GM19328 (cell line): ENCODE results near the gene SPATA25.
"Not testable (repeated sequence)": the region's sequence is repeated elsewhere in the genome, so short reads cannot be mapped to it uniquely, and the experiment has no call there.

Experiments
- ATAC-seq: cut with Tn5 transposase; IDR thresholded peaks from one replicate; pipeline ENCODE4 v1.9.1; 2021; ENCODE audit warnings: mild to moderate bottlenecking, moderate library complexity; ENCODE audit not compliant: unreplicated experiment

The SPATA25 gene

DNA sequence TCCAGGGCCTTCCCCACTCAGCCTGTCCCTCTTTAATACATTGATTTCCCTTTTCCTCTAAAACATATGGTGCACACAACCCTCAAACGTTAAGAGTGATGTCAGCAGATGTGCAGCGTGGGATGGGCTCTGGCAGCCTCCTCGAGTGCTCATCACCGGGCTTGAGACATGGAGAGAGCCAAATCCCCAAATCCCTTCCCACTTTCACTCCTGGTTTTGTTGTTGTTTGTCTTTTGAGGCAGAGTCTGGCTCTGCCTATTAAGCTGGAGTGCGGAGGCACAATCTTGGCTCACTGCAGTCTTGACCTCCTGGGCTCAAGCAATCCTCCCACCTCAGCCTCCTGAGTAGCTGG is 30.3 kb upstream of the SPATA25 start:
- no peak for ATAC-seq

DNA sequence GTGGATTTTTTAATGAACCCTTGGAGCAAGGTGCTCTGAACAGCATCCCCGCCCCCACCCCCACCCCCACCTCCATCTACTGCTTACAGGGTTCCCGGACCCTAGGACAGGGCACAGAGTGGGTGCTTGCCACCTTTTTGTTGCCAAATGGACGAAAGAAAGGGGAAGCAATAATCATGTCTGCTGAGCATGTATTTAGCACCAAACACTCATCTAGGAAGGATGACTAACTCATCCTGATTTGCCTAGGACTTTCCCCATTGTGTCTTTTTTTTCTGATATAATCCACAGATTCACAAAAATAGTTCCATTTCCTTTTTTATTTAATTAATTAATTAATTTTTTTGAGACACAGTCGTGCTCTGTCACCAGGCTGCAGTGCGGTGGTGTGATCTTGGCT is 25.7 kb upstream of the SPATA25 start:
- no peak for ATAC-seq

DNA sequence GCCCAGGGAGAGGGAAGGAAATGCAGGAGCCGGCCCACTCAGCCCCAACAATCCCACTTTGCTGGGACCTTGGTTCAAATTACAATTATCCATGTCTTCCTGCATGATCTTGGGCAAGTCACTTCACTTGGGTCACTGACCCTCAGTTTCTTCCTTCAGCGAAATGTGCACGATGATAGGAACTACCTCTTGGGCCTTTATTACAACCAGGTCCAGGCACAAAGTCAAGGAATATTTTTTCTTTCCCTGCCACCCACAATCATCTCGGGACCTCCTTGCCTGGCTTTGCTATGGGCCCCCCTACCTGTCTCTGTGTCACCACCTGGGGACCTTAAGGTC is 24.9 kb upstream of the SPATA25 start:
- ATAC-seq, result no peak

DNA sequence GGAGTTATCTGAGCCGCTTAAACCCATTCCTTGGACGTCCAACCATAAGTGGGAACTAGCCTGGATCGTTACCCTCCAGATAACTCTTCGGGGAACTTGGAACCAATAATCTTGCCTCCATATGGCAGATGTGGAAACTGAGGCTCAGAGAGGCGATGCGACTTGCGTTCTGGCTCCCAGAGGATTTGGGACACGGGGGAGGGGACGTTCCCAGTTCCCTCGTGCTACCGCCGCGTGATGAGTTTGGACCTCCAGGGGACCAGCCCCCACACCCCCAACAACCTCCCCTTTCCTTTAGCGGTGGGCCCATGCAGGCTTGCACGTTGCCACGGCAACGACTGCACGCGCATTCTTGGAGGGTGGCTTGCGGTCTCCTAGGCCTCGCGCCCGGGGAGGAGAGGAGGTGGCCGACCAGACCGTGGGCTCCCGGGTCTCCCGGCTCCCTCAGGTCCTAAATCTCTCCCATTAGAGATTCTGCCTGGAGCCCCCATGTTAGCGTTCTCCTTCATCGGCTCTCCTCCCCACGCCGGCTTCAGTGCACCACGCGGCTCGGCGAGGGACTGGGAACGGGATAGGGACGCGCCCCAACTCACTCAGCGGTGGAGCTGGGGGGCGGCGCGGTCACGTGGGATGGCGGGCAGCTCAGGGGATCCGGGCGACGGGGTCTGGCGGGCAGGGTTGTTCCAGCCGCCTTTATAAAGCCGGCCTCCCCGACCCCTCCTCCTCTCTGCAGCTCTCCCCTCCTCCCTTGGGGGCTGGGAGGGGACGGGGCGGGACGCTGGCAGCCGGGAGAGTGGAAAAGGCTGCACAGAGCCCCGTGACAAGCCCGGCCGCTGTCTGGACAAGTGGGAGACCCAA is 24.3 kb upstream of the SPATA25 start, which contains the start of gene PLTP:
TSS of gene PLTP (minus strand) at position 670 of the 858 bp plus-strand sequence. CDS start 703 bp downstream, outside the sequence.
- no peak for ATAC-seq

DNA sequence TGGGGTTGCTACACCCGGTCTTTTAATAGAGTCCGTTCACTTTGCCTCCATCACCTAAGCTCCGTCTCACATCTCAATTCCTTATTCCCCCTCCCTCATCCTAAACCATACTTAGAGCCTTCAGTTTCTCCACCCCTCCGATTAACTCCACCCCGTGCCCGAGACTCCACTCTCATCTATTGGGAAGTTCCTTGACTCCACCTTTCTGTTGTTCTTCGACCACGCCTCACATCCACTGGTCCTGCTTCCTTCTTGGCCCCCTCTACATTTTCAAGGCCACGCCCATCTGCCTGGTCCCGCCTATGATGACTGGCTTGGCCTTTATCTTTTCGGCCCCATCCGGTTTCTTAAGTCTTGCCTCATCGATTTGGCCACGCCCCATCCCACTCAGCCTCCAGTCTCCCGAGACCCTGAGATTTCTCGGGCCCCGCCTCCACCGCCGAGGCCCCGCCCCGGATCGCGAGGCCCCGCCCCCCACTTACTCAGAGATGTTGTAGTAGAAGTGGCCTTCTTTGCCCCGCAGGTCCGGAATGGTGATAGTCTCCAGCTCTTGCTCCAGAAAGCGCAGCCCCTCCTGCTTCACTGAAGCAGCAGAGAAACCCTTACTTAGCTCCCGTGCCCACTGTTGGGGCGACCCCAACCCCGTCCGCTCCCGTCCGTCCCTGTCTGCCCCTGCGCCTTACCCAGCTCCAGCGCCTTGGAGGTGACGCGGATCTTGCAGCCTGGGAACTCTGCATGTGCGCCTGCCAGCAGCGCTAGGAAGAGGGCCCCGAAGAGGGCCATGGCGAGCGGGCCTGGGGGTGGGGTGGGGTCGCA is 23.5 kb upstream of the SPATA25 start:
- peak; percentile 89 for ATAC-seq

DNA sequence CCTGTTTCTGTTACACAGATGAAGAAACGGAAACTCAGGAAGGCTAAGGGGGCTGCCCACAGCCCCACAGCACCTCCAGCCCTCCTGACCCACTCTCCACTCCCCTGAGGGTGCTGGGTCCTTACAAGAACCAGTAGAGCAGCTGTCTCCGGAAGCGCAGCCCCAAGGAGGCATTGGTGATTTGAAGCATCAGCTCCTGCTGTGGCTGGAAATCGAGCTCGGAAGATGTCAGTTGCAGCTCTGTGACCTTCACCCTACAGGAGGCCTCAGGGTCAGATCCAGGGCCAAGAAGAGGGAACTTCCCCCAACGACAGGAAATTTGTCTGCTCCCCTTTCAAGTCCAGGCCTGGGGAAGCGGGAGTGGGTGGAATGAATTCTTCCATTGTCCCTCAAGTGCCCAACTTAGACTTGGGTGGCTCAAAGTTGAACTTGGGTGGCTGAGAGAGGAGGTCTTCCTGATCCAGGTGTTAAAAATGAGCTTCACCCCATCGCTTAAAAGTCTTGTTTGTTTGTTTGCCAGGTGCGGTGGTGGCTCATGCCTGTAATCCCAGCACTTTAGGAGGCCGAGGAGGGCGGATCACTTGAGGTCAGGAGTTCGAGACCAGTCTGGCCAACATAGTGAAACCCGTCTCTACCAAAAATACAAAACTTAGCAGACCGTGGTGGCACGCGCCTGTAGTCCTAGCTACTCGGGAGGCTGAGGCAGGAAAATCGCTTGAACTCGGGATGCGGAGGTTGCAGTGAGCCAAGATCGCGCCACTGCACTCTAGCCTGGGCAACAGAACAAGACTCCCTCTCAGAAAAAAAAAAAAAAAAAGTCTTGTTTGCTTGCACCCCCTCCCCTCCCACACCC is 22.6 kb upstream of the SPATA25 start:
- no peak for ATAC-seq

DNA sequence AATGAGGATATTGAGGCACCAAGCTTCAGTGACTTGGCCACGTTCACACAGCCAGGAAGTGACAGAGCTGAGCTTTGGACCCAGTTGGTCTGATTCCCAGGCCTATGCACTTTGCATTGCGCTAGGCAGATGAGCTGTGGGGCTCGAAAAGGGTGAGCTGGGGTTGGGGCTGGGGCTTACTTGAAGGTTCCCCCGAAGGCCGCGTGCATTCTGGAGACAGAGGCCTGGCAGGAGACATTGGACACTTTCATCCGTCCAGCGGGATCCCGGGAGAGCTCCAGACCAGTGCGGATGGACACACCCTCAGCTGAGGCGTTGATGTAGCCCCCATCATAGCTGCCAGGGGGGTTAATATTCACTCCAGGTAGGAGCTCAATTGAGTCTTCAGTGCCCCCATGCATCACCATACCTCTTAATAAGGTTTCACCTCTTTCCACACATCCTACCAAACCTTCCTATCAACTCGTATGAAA is 21.9 kb upstream of the SPATA25 start:
- ATAC-seq, result no peak

DNA sequence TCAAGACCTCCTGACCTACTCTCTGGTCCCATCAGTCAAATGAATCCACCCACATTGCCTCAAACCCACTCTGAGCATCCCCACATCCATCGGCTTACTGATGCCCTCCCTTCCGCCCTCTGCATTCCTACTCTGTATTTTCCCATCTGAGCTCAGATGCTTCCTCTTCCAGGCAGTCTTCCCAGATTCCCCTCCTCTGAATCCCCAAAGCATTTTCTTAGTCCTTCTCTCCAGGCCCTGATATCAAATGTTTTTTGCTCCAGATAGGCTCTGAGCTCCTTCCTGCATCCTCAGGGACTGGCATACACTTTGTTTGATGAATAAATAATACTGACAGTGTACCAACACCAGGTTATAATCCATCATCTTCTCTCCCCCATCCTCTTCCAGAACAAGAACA is 20.7 kb upstream of the SPATA25 start:
- ATAC-seq, result no peak

DNA sequence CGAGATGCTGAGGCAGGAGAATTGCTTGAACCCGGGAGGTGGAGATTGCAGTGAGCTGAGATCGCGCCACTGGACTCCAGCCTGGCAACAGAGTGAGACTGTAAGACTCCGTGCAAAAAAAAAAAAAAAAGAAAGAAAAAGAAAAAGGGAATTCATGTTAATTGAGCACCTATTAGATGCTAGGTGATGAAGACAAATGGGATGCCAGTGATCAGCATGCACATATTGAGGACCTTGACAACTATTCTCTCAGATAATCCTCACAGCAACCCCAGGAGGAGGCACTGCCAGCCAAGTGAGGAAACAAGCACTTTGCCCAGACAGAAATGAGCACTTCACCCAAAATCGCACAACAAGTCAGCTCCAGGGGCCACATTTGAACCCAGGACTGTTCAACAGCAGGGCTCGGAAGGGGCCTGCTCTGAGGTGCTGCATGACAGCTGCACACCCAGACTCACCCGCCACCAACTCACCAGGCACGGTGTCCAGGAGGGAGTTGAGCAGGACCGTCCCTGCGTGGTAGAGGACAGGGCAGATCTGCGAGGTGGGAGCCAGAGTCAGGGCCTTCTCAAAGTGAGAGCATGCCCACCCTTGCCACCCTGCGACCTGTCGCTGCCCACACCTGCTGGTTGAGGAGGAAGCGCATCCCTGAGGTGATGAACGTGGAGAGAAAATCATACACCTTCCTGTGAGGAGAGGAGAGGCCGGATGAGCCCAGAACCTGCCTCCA is 20.0 kb upstream of the SPATA25 start:
- ATAC-seq, result no peak

DNA sequence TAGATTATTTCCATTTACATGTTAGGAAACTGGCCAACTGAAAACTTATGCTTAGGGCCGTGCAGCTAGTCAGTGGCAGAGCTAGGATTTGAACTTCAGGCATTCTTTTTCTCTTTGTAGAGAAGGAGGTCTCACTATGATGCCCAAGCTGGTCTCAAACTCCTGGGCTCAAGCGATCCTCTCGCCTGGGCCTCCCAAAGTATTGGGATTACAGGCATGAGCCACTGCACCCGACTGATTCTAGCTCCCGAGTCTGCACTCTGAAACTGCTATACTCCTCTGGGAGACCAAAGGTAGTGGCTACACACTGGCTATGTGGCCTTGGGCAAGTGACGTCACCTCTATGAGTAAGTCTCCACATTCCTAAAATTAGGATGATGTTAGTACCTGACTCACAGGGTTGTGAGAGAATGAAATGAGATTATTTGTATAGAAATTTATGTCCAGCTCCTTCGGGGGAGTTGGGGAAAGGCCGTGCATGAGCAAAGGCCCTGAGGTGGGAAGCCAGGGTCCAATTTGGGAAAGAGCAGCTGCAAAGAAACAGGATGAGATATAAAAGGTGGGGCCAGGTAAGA is 18.2 kb upstream of the SPATA25 start:
- ATAC-seq, result no peak

DNA sequence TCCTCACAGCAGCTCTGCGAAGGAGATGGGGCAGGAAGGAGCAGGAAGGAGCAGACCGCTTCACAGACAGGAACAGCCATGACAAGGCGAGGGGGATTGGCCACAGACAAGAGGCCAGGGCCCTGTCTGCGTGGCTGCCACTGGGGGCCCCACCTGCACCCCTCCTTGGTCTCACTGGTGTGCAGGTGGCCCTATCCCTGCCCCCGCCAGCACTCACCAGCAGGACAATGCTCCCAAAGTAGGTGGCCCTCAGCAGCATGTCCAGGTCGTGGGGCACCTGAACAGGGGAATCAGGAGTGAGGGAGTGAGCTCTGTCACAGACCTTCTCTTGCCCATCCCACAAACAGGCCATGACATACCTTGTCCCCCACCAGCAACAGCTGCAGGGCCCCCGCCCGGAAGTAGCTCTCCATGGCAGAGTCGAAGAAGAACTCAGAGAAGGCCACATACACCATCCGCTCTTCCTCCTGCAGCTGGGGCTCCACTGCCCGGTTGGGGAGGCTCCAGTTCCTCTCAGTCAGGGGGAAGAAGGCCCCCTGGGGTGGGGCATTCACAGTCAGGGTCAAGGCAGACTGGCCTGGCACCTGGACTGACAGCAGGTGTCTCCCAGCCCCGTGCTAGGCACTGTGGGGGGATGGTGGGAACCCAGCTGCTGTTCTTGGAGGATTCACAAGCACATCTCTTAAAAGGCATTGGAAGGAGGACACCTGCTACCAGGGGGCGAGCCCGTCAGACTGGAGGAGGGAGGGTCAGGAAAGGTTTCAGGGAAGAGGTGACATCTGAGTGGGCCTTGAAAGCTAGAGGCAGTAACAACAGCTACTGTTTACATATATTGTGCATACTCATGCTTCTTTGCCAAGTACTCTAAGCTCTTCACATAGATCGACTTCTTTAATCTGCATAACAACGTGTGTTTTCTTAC is 17.4 kb upstream of the SPATA25 start:
- ATAC-seq, result no peak

DNA sequence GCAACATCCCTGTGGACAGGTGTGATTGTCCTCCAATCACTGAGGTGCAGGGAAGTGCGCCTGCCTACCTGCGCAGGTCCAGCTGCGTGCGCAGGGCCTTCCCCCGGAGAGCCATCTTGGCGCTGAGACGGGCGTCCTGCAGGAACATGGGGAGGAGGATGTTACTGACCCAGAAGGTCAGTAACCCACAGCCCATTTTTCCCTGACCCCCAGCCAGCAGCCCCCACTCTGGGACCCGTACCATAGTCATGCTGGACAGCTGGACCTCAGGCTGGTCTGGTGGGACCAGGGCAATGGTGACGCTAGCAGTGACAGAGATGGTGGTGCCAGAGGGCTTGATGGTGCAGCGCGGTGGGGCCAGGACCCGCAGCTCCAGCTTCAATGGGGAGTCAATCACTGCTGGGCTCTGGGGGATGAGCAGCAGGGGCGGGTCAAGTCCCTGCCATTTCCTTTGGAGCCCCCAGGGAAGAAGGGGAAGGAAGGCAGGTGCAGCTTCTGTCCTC is 14.8 kb upstream of the SPATA25 start:
- no peak for ATAC-seq

DNA sequence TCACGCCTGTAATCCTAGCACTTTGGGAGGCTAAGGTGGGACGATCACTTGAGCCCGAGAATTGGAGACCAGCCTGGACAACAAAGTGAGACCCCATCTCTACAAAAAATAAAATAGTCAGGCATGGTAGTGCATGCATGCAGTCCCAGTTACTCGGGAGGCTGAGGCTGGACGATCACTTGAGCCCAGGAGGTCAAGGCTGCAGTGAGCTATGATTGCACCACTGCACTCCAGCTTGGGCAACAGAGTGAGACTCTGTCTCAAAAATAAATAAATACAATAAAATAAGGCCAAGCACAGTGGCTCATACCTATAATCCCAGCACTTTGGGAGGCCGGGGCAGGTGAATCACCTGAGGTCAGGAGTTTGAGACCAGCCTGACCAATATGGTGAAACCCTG is 13.9 kb upstream of the SPATA25 start:
- ATAC-seq, result not testable (repeated sequence)

DNA sequence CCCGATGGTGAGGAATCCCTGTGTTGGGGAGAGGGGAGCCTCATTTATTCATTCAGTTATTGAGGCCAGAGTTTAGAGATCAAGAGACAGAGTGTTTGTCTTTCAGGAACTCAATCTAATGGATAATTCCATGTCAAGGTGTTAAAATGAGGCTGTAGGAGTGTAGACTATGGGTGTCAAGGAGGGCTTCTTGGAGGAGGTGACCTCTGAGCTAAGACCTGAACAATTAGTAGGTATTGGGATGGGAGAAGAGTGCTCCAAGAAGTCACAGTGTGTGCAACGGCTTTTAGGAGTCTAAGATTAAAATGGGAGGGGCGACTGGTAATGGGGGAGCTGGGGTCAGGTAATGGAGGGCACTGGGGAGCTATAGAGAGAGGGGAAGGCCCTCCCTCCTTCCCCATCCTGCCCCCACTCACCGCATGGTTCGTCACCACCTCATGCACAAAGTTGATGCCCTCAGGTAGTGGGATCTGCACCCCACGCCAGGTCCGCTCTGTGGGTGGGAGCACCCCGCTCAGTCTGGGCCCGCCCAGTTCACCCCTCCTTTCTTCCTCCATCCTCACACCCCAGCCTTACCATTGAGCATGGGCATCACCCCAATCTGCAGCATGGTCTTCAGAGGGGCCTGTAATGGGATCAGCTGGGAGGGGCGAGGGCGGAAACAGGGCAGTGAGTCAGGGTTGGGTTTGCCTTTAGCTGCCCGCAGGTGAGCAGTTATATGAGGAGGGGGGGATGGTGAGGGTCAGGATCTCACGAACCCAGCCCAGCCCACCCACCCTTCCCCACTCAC is 11.8 kb upstream of the SPATA25 start:
- no peak for ATAC-seq

DNA sequence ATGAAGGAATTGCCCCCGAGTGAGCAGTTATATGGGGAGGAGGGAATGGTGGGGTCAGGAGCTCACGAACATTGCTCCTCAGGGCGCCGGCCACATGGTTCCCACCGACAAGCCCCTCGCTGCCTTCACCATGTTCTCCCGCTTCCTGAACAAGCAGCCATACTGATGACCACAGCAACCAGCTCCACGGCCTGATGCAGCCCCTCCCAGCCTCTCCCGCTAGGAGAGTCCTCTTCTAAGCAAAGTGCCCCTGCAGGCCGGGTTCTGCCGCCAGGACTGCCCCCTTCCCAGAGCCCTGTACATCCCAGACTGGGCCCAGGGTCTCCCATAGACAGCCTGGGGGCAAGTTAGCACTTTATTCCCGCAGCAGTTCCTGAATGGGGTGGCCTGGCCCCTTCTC is 10.9 kb upstream of the SPATA25 start:
- ATAC-seq, result no peak

DNA sequence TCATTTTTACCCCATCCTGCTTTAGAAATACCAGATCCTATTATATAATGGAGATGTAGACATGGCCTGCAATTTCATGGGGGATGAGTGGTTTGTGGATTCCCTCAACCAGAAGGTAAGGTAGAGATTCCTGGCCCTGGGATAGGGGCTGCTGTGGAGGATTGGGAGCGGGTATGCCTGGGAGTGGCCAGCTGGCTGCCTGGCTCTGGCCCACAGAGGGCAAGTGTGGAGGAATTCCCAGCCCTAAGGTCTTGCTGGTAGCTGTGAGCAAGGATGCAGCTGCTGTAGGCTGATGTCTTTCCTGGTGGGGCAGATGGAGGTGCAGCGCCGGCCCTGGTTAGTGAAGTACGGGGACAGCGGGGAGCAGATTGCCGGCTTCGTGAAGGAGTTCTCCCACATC is 10.3 kb upstream of the SPATA25 start:
- ATAC-seq, result no peak

DNA sequence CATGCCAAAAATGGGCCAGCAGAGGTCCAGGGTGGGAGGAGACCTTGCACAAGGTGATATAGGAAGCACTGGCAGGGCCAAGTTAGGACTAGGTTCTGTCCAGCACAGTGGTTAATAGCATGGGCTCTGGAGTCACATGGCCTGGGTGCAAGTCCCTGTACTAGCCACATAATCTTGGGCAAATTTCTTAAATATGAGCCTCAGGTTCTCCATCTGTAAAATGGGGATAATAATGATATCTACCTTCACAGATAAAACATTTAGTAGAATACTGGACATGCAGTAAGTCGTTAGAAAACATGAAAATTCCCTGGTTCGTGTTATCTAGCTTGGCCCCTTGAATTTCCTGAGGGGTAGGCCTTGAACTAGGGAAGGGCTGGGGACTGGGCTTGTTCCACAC is 9.9 kb upstream of the SPATA25 start:
- no peak for ATAC-seq

DNA sequence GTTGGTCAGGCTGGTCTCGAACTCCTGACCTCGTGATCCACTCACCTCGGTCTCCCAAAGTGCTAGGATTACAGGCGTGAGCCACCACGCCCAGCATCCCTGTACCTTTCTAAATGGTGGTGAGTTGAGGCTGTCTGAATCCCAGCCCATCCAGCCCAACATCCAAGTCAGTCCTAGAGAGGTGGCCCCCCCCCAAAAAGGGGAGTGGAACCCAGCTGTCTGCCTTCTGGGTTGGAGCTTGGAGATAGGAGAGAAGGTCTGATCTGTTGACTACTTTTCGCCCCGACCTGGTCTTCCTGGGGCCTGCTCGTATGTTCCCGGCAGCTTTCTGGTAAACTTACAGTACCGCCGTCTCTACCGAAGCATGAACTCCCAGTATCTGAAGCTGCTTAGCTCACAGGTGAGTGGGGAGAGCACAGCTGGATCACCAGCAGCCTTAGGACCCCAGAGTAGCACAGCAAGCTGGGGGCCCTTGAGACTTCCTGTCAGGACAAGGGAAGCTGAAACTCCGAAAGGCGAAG is 9.3 kb upstream of the SPATA25 start:
- ATAC-seq, result no peak
